Naive thymus-derived CD4-positive, alpha-beta T cell (primary cell): Measurements from ENCODE around the gene CD248. TPM values are rescaled to one million over a fixed set of nuclear protein-coding genes. Genes with fewer than 3 reads are reported as not detected.
A peak's percentile ranks its signal among the peaks of the same experiment; 100 is the strongest.

Experiments used
- ATAC-seq: fragments of 150-1000 bp; cut with Tn5 transposase; 2 replicates; pipeline ENCODE4 v1.10.0; 2021; ENCODE audit warnings: mild to moderate bottlenecking, moderate library complexity
- CTCF ChIA-PET: fragments of 350-600 bp; sonication (Branson Sonifier 250); formaldehyde crosslinking; loops from one replicate; lab custom pipeline; 2021; ENCODE audit warnings: antibody characterized with exemption; lab: Charles Lee
- POLR2A ChIA-PET: fragments of 350-600 bp; sonication (Branson Sonifier 250); formaldehyde crosslinking; loops from one replicate; lab custom pipeline; 2021; ENCODE audit warnings: antibody characterized with exemption, inconsistent platforms; lab: Charles Lee
- DNase-seq, 9 donors: peaks; one replicate each; pipeline versions ENCODE4 v3.0.0 to v3.0.0-alpha.2; 2020 to 2022; ENCODE audit warnings: mixed read lengths in 1 of 9
- H3K27ac ChIP-seq: one replicate; pipeline ENCODE4 v1.7.0; 2013; ENCODE audit warnings: mild to moderate bottlenecking, low read depth, low read length, moderate library complexity
- H3K27me3 ChIP-seq, 2 donors: one replicate each; pipeline ENCODE4 v1.7.0; 2013; ENCODE audit warnings: low read length in 2 of 2, mild to moderate bottlenecking in 2 of 2, moderate library complexity in 2 of 2; ENCODE audit not compliant: control insufficient read depth in 2 of 2, insufficient read depth in 2 of 2
- H3K36me3 ChIP-seq, 3 experiments: 1 replicate in 2 of 3; 2 replicates in 1 of 3; pipeline ENCODE4 v1.7.0; 2013; ENCODE audit warnings: low read length in 3 of 3, mild to moderate bottlenecking in 3 of 3, moderate library complexity in 1 of 3; ENCODE audit not compliant: insufficient read depth in 3 of 3, control insufficient read depth in 2 of 3
- H3K4me1 ChIP-seq, 2 donors: one replicate each; pipeline ENCODE4 v1.7.0; 2013; ENCODE audit warnings: low read length in 2 of 2, mild to moderate bottlenecking in 2 of 2, moderate library complexity in 1 of 2; ENCODE audit not compliant: control insufficient read depth in 2 of 2, insufficient read depth in 2 of 2
- H3K4me3 ChIP-seq: 2 replicates; pipeline ENCODE4 v1.7.0; 2013; ENCODE audit warnings: mild to moderate bottlenecking, low read length
- H3K9me3 ChIP-seq, 3 experiments: 1 replicate in 2 of 3; 2 replicates in 1 of 3; pipeline ENCODE4 v1.7.0; 2013; ENCODE audit warnings: low read length in 3 of 3; ENCODE audit not compliant: control insufficient read depth in 2 of 3
- H3K27ac Mint-ChIP-seq, 9 donors: one replicate each; pipeline ENCODE4 v1.8.0; 2020 to 2022; ENCODE audit warnings: mixed read lengths in 9 of 9, mild to moderate bottlenecking in 8 of 9, moderate library complexity in 5 of 9, inconsistent platforms in 2 of 9
- H3K27me3 Mint-ChIP-seq, 5 donors: one replicate each; pipeline ENCODE4 v1.8.0; 2021 to 2022; ENCODE audit warnings: mixed read lengths in 5 of 5, mild to moderate bottlenecking in 1 of 5
- H3K36me3 Mint-ChIP-seq, 5 donors: one replicate each; pipeline ENCODE4 v1.8.0; 2020 to 2022; ENCODE audit warnings: mixed read lengths in 5 of 5, mild to moderate bottlenecking in 3 of 5, inconsistent platforms in 1 of 5
- H3K4me1 Mint-ChIP-seq, 7 donors: one replicate each; pipeline ENCODE4 v1.8.0; 2020 to 2022; ENCODE audit warnings: mixed read lengths in 7 of 7, mild to moderate bottlenecking in 3 of 7, inconsistent platforms in 1 of 7
- H3K4me3 Mint-ChIP-seq, 10 donors: one replicate each; pipeline ENCODE4 v1.8.0; 2020 to 2022; ENCODE audit warnings: mild to moderate bottlenecking in 10 of 10, mixed read lengths in 10 of 10, moderate library complexity in 6 of 10, inconsistent platforms in 2 of 10
- H3K9me3 Mint-ChIP-seq, 11 donors: one replicate each; pipeline ENCODE4 v1.8.0; 2020 to 2022; ENCODE audit warnings: mixed read lengths in 11 of 11, mild to moderate bottlenecking in 4 of 11, inconsistent platforms in 1 of 11, moderate library complexity in 1 of 11
- intact Hi-C, 2 donors: fragments of 100-400 bp; cut with micrococcal nuclease; formaldehyde crosslinking; loops; one replicate each; pipeline ENCODE4 v1.15.1; 2023
- polyA plus RNA-seq, 2 donors: library from polyadenylated mRNA; unstranded; fragments of 300-500 nt; fragmentation: Illumina TruSeq; gene quantifications; one replicate each; pipeline ENCODE4 v1.2.3, GENCODE V29; 2021
- total RNA-seq, 6 experiments: library from RNA in 5 of 6; stranded (reverse) in 5 of 6; gene quantifications; 1 replicate in 5 of 6; 2 replicates in 1 of 6; pipeline ENCODE4 v1.2.3 and lab custom pipeline; 2021 to 2026

The CD248 gene
- total and polyA plus RNA-seq, 7 experiments from 2014 or later: 0.36 to 10.9 (median 2.5) TPM

DNA sequence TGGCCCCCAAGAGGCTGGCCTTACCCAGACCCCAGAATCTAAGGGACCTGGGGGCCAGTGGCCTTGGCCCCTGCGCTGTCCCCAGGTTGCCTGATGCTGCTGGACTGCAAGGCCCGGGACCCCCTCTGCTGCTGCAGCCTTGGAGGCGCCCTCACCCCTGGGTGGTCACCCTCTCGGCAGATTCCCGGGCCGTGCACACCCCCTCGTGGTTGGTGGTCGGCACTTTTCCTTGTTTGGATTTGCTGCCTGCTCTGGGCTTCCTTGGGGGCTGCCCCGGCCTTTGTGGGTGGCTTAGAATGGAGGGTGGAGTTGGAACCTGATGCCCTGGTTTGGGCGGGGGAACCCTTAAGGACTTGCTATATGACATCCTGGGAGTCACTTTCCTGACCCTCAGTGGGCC lies 14.1 kb upstream of the CD248 start:
- H3K27ac Mint-ChIP-seq: peak overlapping the region in 1 of 9 donors; percentile 73
- Histone ChIP-seq H3K27me3 (no peaks in the 10 kb centered on the region), H3K27ac (no peak overlapping the region), H3K4me3 (no peak overlapping the region), H3K4me1 (peaks cover 26 to 36% of the 10 kb centered on the region in 2 donors), H3K9me3 (no peaks in the 10 kb centered on the region), H3K36me3 (peaks cover 0 to 16% (median 0%) of the 10 kb centered on the region in 3 experiments)
- intact Hi-C loops: no loop called here
- H3K9me3 Mint-ChIP-seq: no peaks in the 10 kb centered on the region
- peaks cover 0 to 4% (median 0%) of the 10 kb centered on the region in 5 donors for H3K36me3 Mint-ChIP-seq
- H3K27me3 Mint-ChIP-seq: no peaks in the 10 kb centered on the region
- no peak overlapping the region for H3K4me3 Mint-ChIP-seq
- peaks cover 17 to 34% (median 28%) of the 10 kb centered on the region in 7 donors for H3K4me1 Mint-ChIP-seq
- ATAC-seq (no peak), DNase-seq (no peak)
- POLR2A ChIA-PET: interaction anchor here (1.1 to 3.0 kb wide), 4 partner anchors 11 to 23 kb away, joined by 3 to 25 read pairs (median 5); partner anchors contain the start of gene B4GAT1
- CTCF ChIA-PET: interaction anchor here (0.6 to 4.7 kb wide), 3 partner anchors 19 to 105 kb away, joined by 3 to 52 read pairs (median 15); no protein-coding TSS in a partner anchor

DNA sequence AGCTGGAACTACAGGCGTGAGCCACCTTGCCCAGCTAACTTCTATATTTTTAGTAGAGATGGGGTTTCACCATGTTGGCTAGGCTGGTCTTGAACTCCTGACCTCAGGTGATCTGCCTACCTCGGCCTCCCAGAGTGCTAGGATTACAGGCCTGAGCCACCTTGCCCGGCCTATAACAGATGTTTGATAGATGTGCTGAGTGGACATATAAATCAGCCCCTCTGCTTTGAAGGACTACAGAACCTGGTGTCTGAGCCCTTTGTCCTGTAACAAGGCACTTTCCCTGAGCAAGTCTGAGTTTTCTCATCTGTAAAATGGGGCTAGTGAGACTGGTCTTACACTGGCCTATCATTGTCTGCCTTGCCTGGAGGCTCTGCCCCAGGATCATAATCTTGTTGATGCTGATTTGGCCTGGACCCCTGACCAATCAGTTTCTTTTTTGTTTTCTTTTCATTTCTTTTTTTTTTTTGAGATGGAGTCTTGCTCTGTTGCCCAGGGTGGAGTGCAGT lies 12.4 kb upstream of the CD248 start:
- peaks cover 26 to 40% of the 10 kb centered on the region in 2 donors for H3K4me1 ChIP-seq
- intact Hi-C loops: loop anchor here (5.0 kb wide), 2 partner anchors 43 to 58 kb away; partner anchors contain the start of gene SLC29A2 (in 1 of the 2)
- Mint-ChIP-seq H3K27me3 (no peaks in the 10 kb centered on the region), H3K36me3 (peaks cover 0 to 4% (median 0%) of the 10 kb centered on the region in 5 donors), H3K4me1 (peaks cover 25 to 42% (median 39%) of the 10 kb centered on the region in 7 donors), H3K4me3 (peak overlapping the region in 2 of 10 donors; percentile 67), H3K27ac (peak overlapping the region in 4 of 9 donors; percentile 62 to 93 (median 91)), H3K9me3 (no peaks in the 10 kb centered on the region)
- peaks cover 0 to 16% (median 0%) of the 10 kb centered on the region in 3 experiments for H3K36me3 ChIP-seq
- no peak overlapping the region for H3K4me3 ChIP-seq
- no peaks in the 10 kb centered on the region for H3K27me3 ChIP-seq
- H3K27ac ChIP-seq: no peak overlapping the region
- DNase-seq: no peak
- ATAC-seq: no peak
- ChIA-PET POLR2A (interaction anchor here (1.0 to 3.0 kb wide), 3 partner anchors 12 to 17 kb away, joined by 3 to 25 read pairs (median 4); partner anchors contain the start of genes BRMS1 and CD248), CTCF (interaction anchor here (0.7 to 4.7 kb wide), 5 partner anchors 11 to 60 kb away, joined by 3 to 52 read pairs (median 3); no protein-coding TSS in a partner anchor)
- no peaks in the 10 kb centered on the region for H3K9me3 ChIP-seq

DNA sequence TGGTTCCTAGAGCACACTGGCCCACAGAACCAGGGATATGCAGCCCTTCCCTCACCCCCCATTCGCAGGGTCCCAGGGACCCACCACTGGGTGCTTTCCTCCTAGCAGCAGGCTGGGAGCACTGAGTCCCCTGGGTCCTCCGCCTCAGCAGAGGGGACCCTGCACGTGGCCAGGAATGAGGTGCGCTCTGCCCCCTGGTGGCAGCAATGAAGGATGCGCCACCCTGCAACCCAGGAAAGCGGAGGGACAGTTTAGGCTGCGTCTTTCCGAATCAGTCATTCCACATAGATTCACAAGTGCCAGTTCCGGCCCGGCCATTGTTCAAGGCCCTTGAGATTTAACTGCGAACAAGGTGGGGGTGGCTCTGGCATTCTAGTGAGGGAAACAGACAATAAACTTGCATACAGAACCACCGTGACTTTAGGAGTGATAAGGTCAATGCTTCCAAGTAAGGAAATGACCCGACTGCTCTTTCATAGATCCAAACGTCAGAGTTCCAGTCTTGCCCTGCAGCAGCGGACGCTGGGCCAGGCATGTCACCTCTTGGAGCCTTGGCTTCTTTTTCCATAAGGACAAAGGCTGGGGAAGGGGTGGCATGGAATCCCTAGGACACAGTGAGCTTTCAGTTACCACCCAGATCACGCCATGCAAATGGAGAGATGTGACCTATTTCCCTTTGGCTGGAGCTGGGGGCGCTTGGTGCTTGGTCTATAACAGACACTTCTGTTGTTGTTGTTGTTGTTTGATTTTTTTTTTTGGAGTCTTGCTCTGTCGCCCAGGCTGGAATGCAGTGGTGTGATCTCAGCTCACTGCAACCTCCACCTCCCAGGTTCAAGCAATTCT lies 11.7 kb upstream of the CD248 start:
- Mint-ChIP-seq H3K4me1 (peaks cover 25 to 49% (median 46%) of the 10 kb centered on the region in 7 donors), H3K27me3 (no peaks in the 10 kb centered on the region), H3K36me3 (peaks cover 0 to 4% (median 0%) of the 10 kb centered on the region in 5 donors), H3K27ac (peak overlapping the region; percentile 65 to 97 (median 91)), H3K9me3 (peaks cover 0 to 2% (median 0%) of the 10 kb centered on the region in 11 donors), H3K4me3 (peak overlapping the region; percentile 18 to 81 (median 68))
- Histone ChIP-seq H3K4me3 (peak overlapping the region; percentile 36), H3K4me1 (peaks cover 26 to 40% of the 10 kb centered on the region in 2 donors), H3K36me3 (peaks cover 0 to 13% (median 0%) of the 10 kb centered on the region in 3 experiments), H3K9me3 (no peaks in the 10 kb centered on the region), H3K27ac (peak overlapping the region; percentile 82), H3K27me3 (no peaks in the 10 kb centered on the region)
- DNase-seq (peak; percentile 72 to 88 (median 80)), ATAC-seq (peak; percentile 89)
- intact Hi-C loops: loop anchor here (1.0 to 5.0 kb wide), 8 partner anchors 10 to 106 kb away; partner anchors contain the start of genes BRMS1 (in 1 of the 2) and SLC29A2 (in 1 of the 2)
- POLR2A ChIA-PET: interaction anchor here (1.0 to 3.0 kb wide), 3 partner anchors 11 to 16 kb away, joined by 3 to 25 read pairs (median 4); partner anchors contain the start of genes BRMS1 and CD248
- CTCF ChIA-PET: interaction anchor here (0.7 to 4.7 kb wide), 5 partner anchors 12 to 60 kb away, joined by 3 to 52 read pairs (median 3); no protein-coding TSS in a partner anchor

DNA sequence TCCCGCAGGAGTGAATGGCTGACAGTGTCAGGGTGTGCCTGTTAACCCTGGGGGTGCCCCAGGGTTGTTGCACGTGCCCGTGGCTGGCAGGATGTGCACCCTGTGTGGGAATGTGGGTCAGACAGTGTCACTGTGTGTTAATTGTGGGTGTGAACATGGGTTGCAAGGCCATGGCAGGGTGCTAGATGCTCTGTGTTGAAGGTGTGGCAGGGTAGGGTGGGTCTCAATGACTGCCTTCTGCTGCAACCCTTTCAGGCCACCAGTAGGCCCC lies 11.1 kb upstream of the CD248 start:
- H3K27ac ChIP-seq: peak overlapping the region; percentile 82
- H3K4me3 ChIP-seq: peak overlapping the region; percentile 4
- Mint-ChIP-seq H3K9me3 (peaks cover 0 to 5% (median 0%) of the 10 kb centered on the region in 11 donors), H3K27me3 (no peaks in the 10 kb centered on the region), H3K36me3 (peaks cover 0 to 4% (median 0%) of the 10 kb centered on the region in 5 donors), H3K4me1 (peaks cover 27 to 55% (median 48%) of the 10 kb centered on the region in 7 donors), H3K4me3 (peak overlapping the region; percentile 18 to 81 (median 68)), H3K27ac (peak overlapping the region; percentile 65 to 97 (median 91))
- peaks cover 0 to 8% (median 0%) of the 10 kb centered on the region in 3 experiments for H3K36me3 ChIP-seq
- no peaks in the 10 kb centered on the region for H3K9me3 ChIP-seq
- CTCF ChIA-PET: no interaction called here
- POLR2A ChIA-PET: interaction anchor here (3.0 kb wide), 1 partner anchor 16 kb away, joined by 25 read pairs; no protein-coding TSS in a partner anchor
- intact Hi-C loops: loop anchor here (1.0 to 5.0 kb wide), 8 partner anchors 10 to 106 kb away; partner anchors contain the start of genes BRMS1 (in 1 of the 2) and SLC29A2 (in 1 of the 2)
- peaks cover 26 to 40% of the 10 kb centered on the region in 2 donors for H3K4me1 ChIP-seq
- H3K27me3 ChIP-seq: no peaks in the 10 kb centered on the region
- ATAC-seq (peak; percentile 74), DNase-seq (no peak)

DNA sequence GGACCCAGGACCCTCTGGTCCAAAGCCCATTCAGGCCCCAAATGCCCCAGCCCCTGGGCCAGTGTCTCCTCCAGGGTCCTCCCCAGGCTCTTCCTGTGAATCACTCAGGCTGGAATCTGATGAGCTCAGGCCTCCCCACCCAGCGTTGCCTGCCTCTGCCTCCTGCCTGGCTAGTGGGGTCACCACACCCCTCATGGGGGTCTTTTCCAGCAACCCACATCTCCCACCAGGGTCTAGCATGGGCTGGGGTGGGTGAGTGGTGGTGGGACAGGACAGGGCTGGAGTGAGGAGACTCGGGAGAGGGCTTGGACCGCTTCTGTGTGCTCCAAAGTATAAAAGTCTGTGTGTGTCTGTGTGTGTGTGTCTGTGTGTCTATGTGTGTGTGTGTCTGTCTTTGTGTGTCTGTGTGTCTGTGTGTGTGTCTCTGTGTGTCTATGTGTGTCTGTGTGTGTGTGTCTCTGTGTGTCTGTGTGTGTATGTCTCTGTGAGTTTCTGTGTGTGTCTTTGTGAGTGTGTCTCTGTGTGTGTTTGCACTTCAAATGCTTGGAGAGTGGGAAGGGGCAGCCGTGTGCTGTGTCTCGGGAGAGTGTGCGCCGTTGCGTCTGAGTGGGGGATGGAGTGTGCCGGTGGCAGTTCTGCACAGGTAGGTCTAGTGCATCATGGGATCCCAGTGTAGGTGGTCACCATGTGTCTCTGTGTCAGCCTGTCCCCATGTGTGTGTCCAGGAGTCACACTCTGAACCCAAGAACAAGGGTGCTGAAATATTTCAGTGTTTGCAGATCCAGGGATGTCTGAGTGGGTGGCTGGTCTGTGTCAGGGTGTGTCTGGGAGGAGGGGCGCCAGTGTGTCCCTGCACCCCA lies 10.6 kb upstream of the CD248 start:
- H3K36me3 Mint-ChIP-seq: no peaks in the 10 kb centered on the region
- Histone ChIP-seq H3K27me3 (no peaks in the 10 kb centered on the region), H3K4me1 (peaks cover 26 to 40% of the 10 kb centered on the region in 2 donors), H3K9me3 (no peaks in the 10 kb centered on the region), H3K4me3 (peak overlapping the region; percentile 4), H3K27ac (peak overlapping the region; percentile 82), H3K36me3 (peaks cover 0 to 3% (median 0%) of the 10 kb centered on the region in 3 experiments)
- ChIA-PET POLR2A (interaction anchor here (0.6 to 4.0 kb wide), 6 partner anchors 10 to 38 kb away, joined by 3 to 89 read pairs (median 4); partner anchors contain the start of genes BRMS1, CD248 and YIF1A), CTCF (interaction anchor here (1.3 to 1.6 kb wide), 3 partner anchors 10 to 61 kb away, joined by 8 to 31 read pairs (median 14); partner anchors contain the start of gene CD248)
- peak overlapping the region; percentile 18 to 81 (median 67) for H3K4me3 Mint-ChIP-seq
- H3K4me1 Mint-ChIP-seq: peaks cover 29 to 60% (median 49%) of the 10 kb centered on the region in 7 donors
- peak overlapping the region; percentile 65 to 97 (median 91) for H3K27ac Mint-ChIP-seq
- no peak for ATAC-seq
- DNase-seq: no peak
- no peaks in the 10 kb centered on the region for H3K27me3 Mint-ChIP-seq
- H3K9me3 Mint-ChIP-seq: peaks cover 0 to 5% (median 0%) of the 10 kb centered on the region in 11 donors
- intact Hi-C loops: loop anchor here (1.0 to 5.0 kb wide), 8 partner anchors 9 to 105 kb away; partner anchors contain the start of genes BRMS1 (in 1 of the 2) and SLC29A2 (in 1 of the 2)
